GM19455 (cell line): ENCODE measurements around the gene GSG1L.

Experiments used
- ATAC-seq: cut with Tn5 transposase; IDR thresholded peaks from one replicate; pipeline ENCODE4 v1.9.1; 2021; ENCODE audit not compliant: unreplicated experiment

GSG1L gene

GRCh38 chr16:27824786-27825185, 238.7 kb downstream of the GSG1L start:
- ATAC-seq = no peak

GRCh38 chr16:27824006-27824405, 239.5 kb downstream of the GSG1L start:
- no peak for ATAC-seq

GRCh38 chr16:27823421-27823820, 240.1 kb downstream of the GSG1L start:
- ATAC-seq = no peak

GRCh38 chr16:27822996-27823395, 240.5 kb downstream of the GSG1L start:
- ATAC-seq = no peak

- ATAC-seq = no peak
Observed at GRCh38 chr16:27822529-27822928, 241.0 kb downstream of the GSG1L start.

- no peak for ATAC-seq
Observed at GRCh38 chr16:27820646-27821345, 242.7 kb downstream of the GSG1L start.

GRCh38 chr16:27819881-27820610, 243.5 kb downstream of the GSG1L start:
- ATAC-seq = no peak

GRCh38 chr16:27819356-27819755, 244.2 kb downstream of the GSG1L start:
- no peak for ATAC-seq

- ATAC-seq = no peak
Observed at GRCh38 chr16:27818246-27818645, 245.3 kb downstream of the GSG1L start.

GRCh38 chr16:27817038-27817437, 246.5 kb downstream of the GSG1L start:
- no peak for ATAC-seq

- ATAC-seq = no peak
Observed at GRCh38 chr16:27816561-27816960, 247.0 kb downstream of the GSG1L start.

- no peak for ATAC-seq
Observed at GRCh38 chr16:27813591-27813990, 249.9 kb downstream of the GSG1L start.

- no peak for ATAC-seq
Observed at GRCh38 chr16:27811881-27812280, 251.6 kb downstream of the GSG1L start.

- no peak for ATAC-seq
Observed at GRCh38 chr16:27806986-27807385, 256.5 kb downstream of the GSG1L start.

GRCh38 chr16:27806388-27806787, 257.1 kb downstream of the GSG1L start:
- ATAC-seq = no peak

- ATAC-seq = no peak
Observed at GRCh38 chr16:27805828-27806351, 257.6 kb downstream of the GSG1L start.

GRCh38 chr16:27803775-27804549, 259.6 kb downstream of the GSG1L start:
- no peak for ATAC-seq

GRCh38 chr16:27802664-27803439, 260.7 kb downstream of the GSG1L start:
- ATAC-seq = no peak

- no peak for ATAC-seq
Observed at GRCh38 chr16:27801289-27801945, 262.1 kb downstream of the GSG1L start.

- no peak for ATAC-seq
Observed at GRCh38 chr16:27800817-27801216, 262.7 kb downstream of the GSG1L start.
